Measurements from ENCODE around the gene CD300E.

The CD300E gene

DNA sequence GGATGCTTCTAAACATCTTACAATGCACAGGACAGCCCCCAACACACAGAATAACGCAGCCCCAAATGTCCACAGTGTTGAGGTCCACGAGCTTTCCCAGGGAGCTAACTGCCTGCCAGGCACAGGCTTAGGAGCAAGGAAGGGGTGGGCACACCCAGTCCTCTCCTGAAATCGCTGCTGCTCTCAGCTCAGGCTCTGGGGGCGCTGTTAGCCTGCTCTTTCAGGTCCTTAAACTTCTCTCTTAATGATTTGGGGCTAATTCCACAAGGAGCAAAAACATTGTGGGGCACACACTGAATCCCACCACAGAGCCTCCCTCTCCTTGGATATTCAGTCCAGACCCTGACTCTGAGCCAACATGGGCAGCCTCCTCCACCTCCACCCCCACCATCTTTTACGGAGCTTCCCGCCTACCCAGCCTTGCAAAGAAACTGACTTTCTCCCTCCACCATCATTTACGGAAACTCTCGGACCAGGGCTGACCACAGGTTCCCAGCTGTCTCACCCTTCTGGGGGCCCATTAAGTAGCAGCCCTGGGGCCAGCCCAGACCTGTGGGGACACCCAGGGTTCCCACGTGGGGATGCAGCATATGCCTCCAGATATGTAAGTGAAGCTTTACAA is 57.3 kb downstream of the CD300E start:
- no peak for DNase-seq (ENCODE audit: low spot score)

DNA sequence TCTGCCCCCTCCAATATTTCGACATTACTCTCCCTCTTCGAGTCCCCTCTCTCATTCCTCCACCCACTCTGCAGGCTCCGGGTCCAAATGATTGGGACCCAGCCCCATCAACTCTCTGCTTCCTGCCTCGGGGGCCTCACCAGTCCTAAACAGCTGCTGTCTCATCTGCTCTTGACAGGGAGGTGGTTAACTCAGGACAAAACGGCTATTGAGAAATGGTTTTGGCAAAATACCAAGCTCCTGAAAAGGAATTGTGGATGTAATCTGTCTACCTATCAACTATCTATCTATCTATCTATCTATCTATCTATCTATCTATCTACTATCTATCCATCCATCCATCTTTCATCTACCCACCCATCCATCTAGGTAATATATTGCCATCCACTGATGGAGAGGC is 58.4 kb downstream of the CD300E start:
- no peak for DNase-seq (ENCODE audit: low spot score)

DNA sequence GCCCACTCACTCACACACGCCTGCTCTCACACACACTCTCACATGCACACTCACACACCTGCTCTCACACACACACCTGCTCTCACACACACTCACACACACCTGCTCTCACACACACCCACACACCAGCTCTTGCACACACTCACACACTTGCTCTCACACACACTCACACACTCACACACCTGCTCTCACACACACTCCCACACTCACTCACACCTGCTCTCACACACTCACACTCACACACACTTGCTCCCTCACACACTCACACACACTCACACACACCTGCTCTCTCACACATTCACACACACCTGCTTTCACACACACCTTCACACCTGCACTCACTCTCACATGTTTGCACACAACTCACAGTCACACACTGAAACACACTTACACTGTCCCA is 60.2 kb downstream of the CD300E start:
- DNase-seq (ENCODE audit: low spot score), result no peak

DNA sequence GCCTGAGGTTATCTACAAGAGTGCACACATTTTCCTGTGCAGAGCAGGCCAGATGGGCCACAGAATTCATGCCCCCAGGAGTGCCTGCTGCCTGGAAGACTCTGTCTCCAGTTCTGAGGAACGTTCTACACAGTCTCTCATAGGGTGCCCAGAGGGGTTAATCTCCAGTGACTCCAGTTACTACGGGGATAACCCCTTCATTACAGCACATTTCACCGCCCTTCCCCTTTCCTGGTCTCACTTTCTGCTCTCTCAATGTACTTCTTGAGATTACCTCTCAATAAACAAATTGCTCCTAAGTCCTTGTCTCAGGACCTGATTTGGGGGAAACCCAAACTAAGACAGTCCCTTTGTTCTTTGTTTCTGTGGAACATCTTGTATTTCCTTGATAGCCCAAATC is 62.0 kb downstream of the CD300E start:
- DNase-seq (ENCODE audit: low spot score), result no peak
